22Rv1 (cell line): ENCODE data around the gene MRTFB.

Source experiments
- ZFX ChIP-seq: fragments of 450-650 bp; IDR thresholded peaks from 2 replicates; pipeline ENCODE4 v1.6.1; 2017; ENCODE audit warnings: antibody characterized with exemption, borderline replicate concordance
- TF ChIP-seq, protein P1 (sequence below): fragments of 450-650 bp; IDR thresholded peaks from 2 replicates; pipeline ENCODE4 v1.5.1; 2017; ENCODE audit warnings: mild to moderate bottlenecking

DNA sequence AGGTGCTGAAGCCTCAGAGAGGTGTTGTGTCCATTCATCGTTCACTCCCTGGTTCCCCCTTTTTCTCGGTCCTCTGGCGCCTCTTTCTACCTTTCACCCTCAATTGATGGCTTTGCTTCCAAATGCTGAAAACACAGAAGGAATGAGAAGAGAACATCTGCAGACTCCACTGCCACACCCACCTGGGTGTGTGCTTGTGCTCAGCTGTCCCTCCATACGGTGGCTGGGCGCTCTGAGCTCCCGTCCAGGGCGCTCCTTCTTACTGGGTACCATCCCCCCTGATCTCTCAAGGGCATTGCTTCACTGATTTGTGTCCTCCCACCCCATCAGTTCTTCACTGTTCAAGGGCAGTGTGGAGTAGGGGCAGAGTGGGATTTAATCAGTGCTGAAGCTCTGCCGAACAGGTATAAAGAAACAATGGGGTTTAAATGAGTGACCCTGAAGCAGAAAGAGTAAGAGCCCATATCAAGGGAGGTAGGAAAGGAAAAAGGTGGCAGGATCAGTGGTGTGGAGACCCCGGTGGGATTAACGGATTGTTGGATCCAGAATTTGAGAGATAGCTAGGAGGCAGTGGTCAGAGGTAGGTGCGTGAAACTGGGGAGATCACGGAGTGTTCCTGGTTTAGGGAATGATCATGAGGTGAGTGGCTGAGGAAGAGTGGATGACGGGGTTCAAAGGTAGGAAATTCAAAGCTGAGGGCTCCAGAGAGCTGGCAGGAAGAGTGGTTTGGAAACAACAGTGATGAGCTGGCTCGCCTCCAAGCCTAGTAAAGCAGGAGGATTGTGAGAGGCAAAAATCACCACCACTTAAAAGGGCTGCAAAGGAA is 40.8 kb downstream of the MRTFB start:
- TF ChIP-seq, protein P1, sequence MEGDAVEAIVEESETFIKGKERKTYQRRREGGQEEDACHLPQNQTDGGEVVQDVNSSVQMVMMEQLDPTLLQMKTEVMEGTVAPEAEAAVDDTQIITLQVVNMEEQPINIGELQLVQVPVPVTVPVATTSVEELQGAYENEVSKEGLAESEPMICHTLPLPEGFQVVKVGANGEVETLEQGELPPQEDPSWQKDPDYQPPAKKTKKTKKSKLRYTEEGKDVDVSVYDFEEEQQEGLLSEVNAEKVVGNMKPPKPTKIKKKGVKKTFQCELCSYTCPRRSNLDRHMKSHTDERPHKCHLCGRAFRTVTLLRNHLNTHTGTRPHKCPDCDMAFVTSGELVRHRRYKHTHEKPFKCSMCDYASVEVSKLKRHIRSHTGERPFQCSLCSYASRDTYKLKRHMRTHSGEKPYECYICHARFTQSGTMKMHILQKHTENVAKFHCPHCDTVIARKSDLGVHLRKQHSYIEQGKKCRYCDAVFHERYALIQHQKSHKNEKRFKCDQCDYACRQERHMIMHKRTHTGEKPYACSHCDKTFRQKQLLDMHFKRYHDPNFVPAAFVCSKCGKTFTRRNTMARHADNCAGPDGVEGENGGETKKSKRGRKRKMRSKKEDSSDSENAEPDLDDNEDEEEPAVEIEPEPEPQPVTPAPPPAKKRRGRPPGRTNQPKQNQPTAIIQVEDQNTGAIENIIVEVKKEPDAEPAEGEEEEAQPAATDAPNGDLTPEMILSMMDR: no peak
- no peak for TF ChIP-seq ZFX
